Measurements from ENCODE around the gene NT5M.
"Not testable (repeated sequence)": the region's sequence is repeated elsewhere in the genome, so short reads cannot be mapped to it uniquely, and the experiment has no call there.

Gene NT5M

DNA sequence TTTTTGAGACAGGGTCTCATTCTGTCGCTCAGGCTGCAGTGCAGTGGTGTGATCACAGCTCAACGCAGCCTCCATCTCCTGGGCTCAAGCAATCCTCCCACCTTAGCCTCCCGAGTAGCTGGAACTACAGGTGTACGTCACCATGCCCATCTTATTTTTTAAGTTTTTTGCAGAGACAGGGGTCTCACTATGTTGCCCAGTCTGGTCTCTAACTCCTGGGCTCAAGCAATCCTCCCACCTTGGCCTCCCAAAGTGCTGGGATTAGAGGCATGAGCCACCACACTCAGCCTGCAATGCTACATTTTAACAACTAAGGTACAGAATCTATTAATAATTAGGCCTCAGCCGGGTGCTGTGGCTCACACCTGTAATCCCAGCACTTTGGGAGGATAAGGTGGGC lies 25.7 kb upstream of the NT5M start:
- not testable (repeated sequence) for H3K9me3 ChIP-seq (ENCODE audit: control insufficient read depth in 2 of 2, low read length in 2 of 2); H3K9ac ChIP-seq (ENCODE audit: low read length in 2 of 2); H3K4me3 ChIP-seq (ENCODE audit: low read length in 2 of 2); H3K27ac ChIP-seq (ENCODE audit: low read length); H3K27me3 ChIP-seq (ENCODE audit: control insufficient read depth in 1 of 2, insufficient read depth in 2 of 2, low read length in 2 of 2)
- H3K36me3 ChIP-seq (ENCODE audit: control insufficient read depth in 2 of 2, insufficient read depth in 2 of 2, low read length in 2 of 2): peaks cover 9 to 20% of the 10 kb centered on the region in 2 donors
- H3K4me1 ChIP-seq (ENCODE audit: control insufficient read depth, insufficient read depth, low read length): peaks cover 26% of the 10 kb centered on the region

DNA sequence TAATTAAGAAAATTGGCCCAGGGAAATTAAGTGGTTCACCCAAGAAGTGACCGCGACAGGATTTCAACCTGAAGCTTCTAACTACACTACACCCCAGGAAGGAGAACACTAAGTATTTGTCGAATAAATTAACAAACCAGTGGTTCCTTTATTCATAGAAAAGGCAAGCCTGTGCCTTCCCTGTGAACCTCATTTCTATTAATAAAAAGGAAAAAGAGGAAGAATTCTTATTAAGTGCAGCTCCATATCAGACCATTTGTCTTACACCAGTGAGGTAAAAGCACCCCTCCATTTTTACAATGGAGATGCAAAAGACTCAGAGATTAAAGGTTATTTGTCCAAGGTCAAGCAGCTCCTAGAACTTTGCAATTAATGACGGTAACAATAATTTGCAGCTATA lies 23.9 kb upstream of the NT5M start:
- Histone ChIP-seq H3K9ac (ENCODE audit: low read length in 2 of 2) (peak overlapping the region in 1 of 2 donors; percentile 95), H3K4me1 (ENCODE audit: control insufficient read depth, insufficient read depth, low read length) (peaks cover 26% of the 10 kb centered on the region), H3K27me3 (ENCODE audit: control insufficient read depth in 1 of 2, insufficient read depth in 2 of 2, low read length in 2 of 2) (no peaks in the 10 kb centered on the region), H3K9me3 (ENCODE audit: control insufficient read depth in 2 of 2, low read length in 2 of 2) (no peaks in the 10 kb centered on the region), H3K27ac (ENCODE audit: low read length) (no peak overlapping the region), H3K4me3 (ENCODE audit: low read length in 2 of 2) (peak overlapping the region; percentile 13 to 93), H3K36me3 (ENCODE audit: control insufficient read depth in 2 of 2, insufficient read depth in 2 of 2, low read length in 2 of 2) (peaks cover 2 to 5% of the 10 kb centered on the region in 2 donors)

DNA sequence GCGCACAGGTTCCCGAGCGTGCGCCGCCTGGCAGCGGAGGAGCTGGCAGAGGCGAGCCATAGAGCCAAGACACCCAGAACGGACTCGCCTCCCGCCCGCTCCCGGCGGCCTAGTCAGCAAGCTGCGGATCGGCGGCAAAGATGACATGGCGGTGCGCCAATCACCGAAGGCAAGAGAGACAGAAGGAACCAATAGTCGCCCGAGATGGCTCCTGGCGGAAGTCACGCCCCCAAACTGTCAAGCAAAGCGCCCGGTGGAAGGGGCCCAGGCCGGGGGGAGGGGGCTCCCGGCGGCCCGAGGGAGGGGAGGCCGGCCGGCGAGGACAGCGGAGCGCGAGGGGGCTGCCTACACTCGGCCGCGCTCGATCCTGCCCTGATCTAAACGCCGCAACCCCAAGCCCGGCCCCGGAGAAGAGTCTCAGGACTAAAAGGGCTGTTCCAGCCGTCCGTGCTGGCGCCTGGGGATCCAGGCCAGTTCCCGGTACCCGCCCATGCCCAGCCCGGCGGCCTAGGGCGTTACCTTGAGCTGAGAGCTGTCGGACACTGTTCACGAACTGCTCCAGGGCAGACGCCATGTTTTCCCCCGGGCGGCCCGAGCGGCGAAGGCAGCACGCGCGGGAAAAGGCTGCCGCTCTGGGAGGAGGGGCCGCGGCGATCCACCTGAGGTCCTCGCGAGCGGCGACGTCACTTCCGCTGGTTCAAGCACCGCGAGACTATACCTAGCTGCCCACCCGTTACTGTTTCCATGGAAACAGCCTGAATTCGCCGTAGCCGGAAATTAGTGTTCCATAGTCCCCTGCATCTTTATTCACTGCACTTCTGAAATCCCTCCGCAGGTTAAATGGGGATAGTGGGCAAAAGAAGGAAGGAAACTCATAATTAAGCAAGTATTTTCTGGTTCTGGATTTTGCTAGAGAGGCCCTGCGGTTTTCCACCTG lies 22.3 kb upstream of the NT5M start, which contains the start of gene COPS3:
Gene COPS3, minus strand, starts transcription at position 634 of the 937 bp plus-strand sequence. Its CDS starts 60 bp downstream, at position 574.
- Histone ChIP-seq H3K9ac (ENCODE audit: low read length in 2 of 2) (peak within 1 kb of the TSS; percentile 94 to 95), H3K27ac (ENCODE audit: low read length) (peak within 1 kb of the TSS; percentile 98), H3K4me1 (ENCODE audit: control insufficient read depth, insufficient read depth, low read length) (peaks cover 26% of the 10 kb centered on the region), H3K36me3 (ENCODE audit: control insufficient read depth in 2 of 2, insufficient read depth in 2 of 2, low read length in 2 of 2) (peaks cover 0 to 3% of the 10 kb centered on the region in 2 donors), H3K4me3 (ENCODE audit: low read length in 2 of 2) (peak within 1 kb of the TSS; percentile 92 to 93), H3K27me3 (ENCODE audit: control insufficient read depth in 1 of 2, insufficient read depth in 2 of 2, low read length in 2 of 2) (no peaks in the 10 kb centered on the region), H3K9me3 (ENCODE audit: control insufficient read depth in 2 of 2, low read length in 2 of 2) (no peaks in the 10 kb centered on the region)

- H3K9ac ChIP-seq (ENCODE audit: low read length in 2 of 2): no peak overlapping the region
- no peak overlapping the region for H3K27ac ChIP-seq (ENCODE audit: low read length)
- H3K4me3 ChIP-seq (ENCODE audit: low read length in 2 of 2): no peak overlapping the region
- no peaks in the 10 kb centered on the region for H3K9me3 ChIP-seq (ENCODE audit: control insufficient read depth in 2 of 2, low read length in 2 of 2)
- no peaks in the 10 kb centered on the region for H3K27me3 ChIP-seq (ENCODE audit: control insufficient read depth in 1 of 2, insufficient read depth in 2 of 2, low read length in 2 of 2)
- peaks cover 6% of the 10 kb centered on the region for H3K4me1 ChIP-seq (ENCODE audit: control insufficient read depth, insufficient read depth, low read length)
- H3K36me3 ChIP-seq (ENCODE audit: control insufficient read depth in 2 of 2, insufficient read depth in 2 of 2, low read length in 2 of 2): no peaks in the 10 kb centered on the region
Measured at GRCh38 chr17:17285951-17286350, 17.2 kb upstream of the NT5M start.

DNA sequence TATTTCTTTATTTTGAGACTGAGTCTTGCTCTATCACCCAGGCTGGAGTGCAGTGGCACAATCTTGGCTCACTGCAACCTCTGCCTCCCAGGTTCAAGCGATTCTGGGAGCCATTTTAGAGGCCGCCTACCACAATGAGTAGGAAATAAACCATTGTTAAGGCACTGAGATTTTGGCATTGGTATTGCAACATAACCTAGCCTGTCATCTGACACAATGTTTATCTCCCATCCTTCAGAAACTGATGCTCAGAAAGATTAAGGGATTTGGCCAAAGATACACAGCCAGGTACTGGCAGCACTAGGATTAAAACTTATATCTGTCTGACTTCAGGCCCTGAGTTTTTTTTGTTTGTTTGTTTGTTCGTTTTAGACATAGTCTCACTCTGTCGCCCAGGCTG lies 14.1 kb upstream of the NT5M start:
- Histone ChIP-seq H3K27me3 (ENCODE audit: control insufficient read depth in 1 of 2, insufficient read depth in 2 of 2, low read length in 2 of 2) (no peaks in the 10 kb centered on the region), H3K9me3 (ENCODE audit: control insufficient read depth in 2 of 2, low read length in 2 of 2) (no peaks in the 10 kb centered on the region), H3K36me3 (ENCODE audit: control insufficient read depth in 2 of 2, insufficient read depth in 2 of 2, low read length in 2 of 2) (no peaks in the 10 kb centered on the region), H3K27ac (ENCODE audit: low read length) (no peak overlapping the region), H3K4me1 (ENCODE audit: control insufficient read depth, insufficient read depth, low read length) (no peaks in the 10 kb centered on the region), H3K4me3 (ENCODE audit: low read length in 2 of 2) (no peak overlapping the region), H3K9ac (ENCODE audit: low read length in 2 of 2) (no peak overlapping the region)

DNA sequence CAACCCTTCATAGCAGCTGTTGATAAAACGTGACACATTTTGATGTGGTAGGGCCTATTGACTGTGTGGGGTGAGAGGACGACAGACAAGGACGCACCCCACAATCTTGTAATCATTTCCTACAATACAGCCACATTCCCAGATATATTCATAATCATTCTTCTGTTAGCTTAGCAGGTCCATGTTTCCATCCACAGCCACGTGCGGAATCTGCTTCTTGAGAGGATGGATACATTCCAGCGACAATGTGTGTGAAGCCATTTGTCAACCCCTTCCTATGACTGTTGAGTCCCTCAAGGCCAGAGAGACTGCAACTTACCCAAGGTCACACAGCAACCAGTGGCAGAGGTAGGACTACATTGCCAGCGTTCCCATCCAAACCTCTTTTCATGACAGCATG lies 13.5 kb upstream of the NT5M start:
- H3K4me1 ChIP-seq (ENCODE audit: control insufficient read depth, insufficient read depth, low read length): no peaks in the 10 kb centered on the region
- H3K4me3 ChIP-seq (ENCODE audit: low read length in 2 of 2): no peak overlapping the region
- H3K27me3 ChIP-seq (ENCODE audit: control insufficient read depth in 1 of 2, insufficient read depth in 2 of 2, low read length in 2 of 2): no peaks in the 10 kb centered on the region
- no peaks in the 10 kb centered on the region for H3K9me3 ChIP-seq (ENCODE audit: control insufficient read depth in 2 of 2, low read length in 2 of 2)
- H3K36me3 ChIP-seq (ENCODE audit: control insufficient read depth in 2 of 2, insufficient read depth in 2 of 2, low read length in 2 of 2): no peaks in the 10 kb centered on the region
- no peak overlapping the region for H3K9ac ChIP-seq (ENCODE audit: low read length in 2 of 2)
- no peak overlapping the region for H3K27ac ChIP-seq (ENCODE audit: low read length)

DNA sequence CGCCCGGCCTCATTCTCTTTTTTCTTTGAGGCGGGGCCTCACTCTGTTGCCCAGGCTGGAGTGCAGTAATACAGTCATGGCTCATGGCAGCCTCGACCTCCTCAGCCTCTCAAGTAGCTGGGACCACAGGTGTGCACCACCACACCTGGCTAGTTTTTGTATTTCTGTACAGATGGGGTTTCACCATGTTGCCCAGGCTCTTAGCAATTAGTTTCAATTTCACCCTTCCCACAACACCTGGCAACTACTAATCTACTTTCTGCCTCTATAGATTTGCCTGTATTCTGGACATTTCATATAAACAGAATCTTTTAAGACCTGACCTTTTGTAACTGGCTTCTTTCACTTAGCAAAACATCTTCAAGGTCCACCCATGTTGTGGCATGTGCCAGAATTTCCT lies 8.0 kb upstream of the NT5M start:
- Histone ChIP-seq H3K4me1 (ENCODE audit: control insufficient read depth, insufficient read depth, low read length) (no peaks in the 10 kb centered on the region), H3K27me3 (ENCODE audit: control insufficient read depth in 1 of 2, insufficient read depth in 2 of 2, low read length in 2 of 2) (no peaks in the 10 kb centered on the region), H3K27ac (ENCODE audit: low read length) (no peak overlapping the region), H3K36me3 (ENCODE audit: control insufficient read depth in 2 of 2, insufficient read depth in 2 of 2, low read length in 2 of 2) (no peaks in the 10 kb centered on the region), H3K9ac (ENCODE audit: low read length in 2 of 2) (no peak overlapping the region), H3K9me3 (ENCODE audit: control insufficient read depth in 2 of 2, low read length in 2 of 2) (no peaks in the 10 kb centered on the region), H3K4me3 (ENCODE audit: low read length in 2 of 2) (no peak overlapping the region)

DNA sequence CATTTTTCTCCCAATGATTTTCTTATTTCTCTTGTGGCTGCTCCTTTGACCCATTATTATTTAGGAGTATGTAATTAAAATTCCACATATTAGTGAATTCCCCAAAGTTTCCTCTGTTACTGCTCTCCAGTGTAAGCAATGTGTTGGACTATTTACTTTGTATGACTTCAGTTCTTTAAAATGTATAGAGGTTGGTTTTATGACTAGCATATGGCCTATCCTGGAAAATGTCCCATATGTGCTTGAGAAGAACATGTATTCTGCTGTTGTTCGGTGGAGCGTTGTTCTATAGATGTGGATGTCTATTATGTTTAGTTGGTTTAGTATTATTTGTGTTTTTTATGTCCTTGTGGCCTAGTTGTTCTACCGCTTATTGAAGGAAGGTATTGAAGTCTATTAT lies 6.0 kb upstream of the NT5M start:
- Histone ChIP-seq H3K9ac (ENCODE audit: low read length in 2 of 2) (no peak overlapping the region), H3K4me1 (ENCODE audit: control insufficient read depth, insufficient read depth, low read length) (peaks cover 8% of the 10 kb centered on the region), H3K27ac (ENCODE audit: low read length) (no peak overlapping the region), H3K36me3 (ENCODE audit: control insufficient read depth in 2 of 2, insufficient read depth in 2 of 2, low read length in 2 of 2) (no peaks in the 10 kb centered on the region), H3K9me3 (ENCODE audit: control insufficient read depth in 2 of 2, low read length in 2 of 2) (no peaks in the 10 kb centered on the region), H3K27me3 (ENCODE audit: control insufficient read depth in 1 of 2, insufficient read depth in 2 of 2, low read length in 2 of 2) (no peaks in the 10 kb centered on the region), H3K4me3 (ENCODE audit: low read length in 2 of 2) (no peak overlapping the region)

DNA sequence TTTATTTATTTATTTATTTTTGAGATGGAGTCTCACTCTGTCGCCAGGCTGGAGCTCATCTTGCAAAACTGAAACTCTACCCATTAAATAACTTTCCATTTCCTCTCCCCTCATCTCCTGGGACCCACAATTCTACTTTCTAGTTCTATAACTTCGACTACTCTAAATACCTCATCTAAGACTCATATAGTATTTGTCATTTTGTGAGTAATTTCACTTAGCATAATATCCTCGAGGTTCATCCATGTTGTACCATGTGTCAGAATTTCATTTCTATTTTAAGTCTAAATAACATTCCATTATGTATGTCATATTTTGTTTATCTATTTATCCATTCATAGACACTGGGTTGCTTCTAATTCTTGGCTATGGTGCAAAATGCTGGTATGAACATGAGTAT lies 5.1 kb upstream of the NT5M start:
- H3K27ac ChIP-seq (ENCODE audit: low read length): no peak overlapping the region
- peaks cover 12% of the 10 kb centered on the region for H3K4me1 ChIP-seq (ENCODE audit: control insufficient read depth, insufficient read depth, low read length)
- no peaks in the 10 kb centered on the region for H3K27me3 ChIP-seq (ENCODE audit: control insufficient read depth in 1 of 2, insufficient read depth in 2 of 2, low read length in 2 of 2)
- H3K4me3 ChIP-seq (ENCODE audit: low read length in 2 of 2): no peak overlapping the region
- H3K9ac ChIP-seq (ENCODE audit: low read length in 2 of 2): no peak overlapping the region
- no peaks in the 10 kb centered on the region for H3K36me3 ChIP-seq (ENCODE audit: control insufficient read depth in 2 of 2, insufficient read depth in 2 of 2, low read length in 2 of 2)
- H3K9me3 ChIP-seq (ENCODE audit: control insufficient read depth in 2 of 2, low read length in 2 of 2): no peaks in the 10 kb centered on the region

- Histone ChIP-seq H3K9me3 (ENCODE audit: control insufficient read depth in 2 of 2, low read length in 2 of 2) (no peaks in the 10 kb centered on the region), H3K9ac (ENCODE audit: low read length in 2 of 2) (peak overlapping the region in 1 of 2 donors; percentile 28), H3K36me3 (ENCODE audit: control insufficient read depth in 2 of 2, insufficient read depth in 2 of 2, low read length in 2 of 2) (no peaks in the 10 kb centered on the region), H3K27me3 (ENCODE audit: control insufficient read depth in 1 of 2, insufficient read depth in 2 of 2, low read length in 2 of 2) (no peaks in the 10 kb centered on the region), H3K27ac (ENCODE audit: low read length) (peak overlapping the region; percentile 37), H3K4me1 (ENCODE audit: control insufficient read depth, insufficient read depth, low read length) (peaks cover 18% of the 10 kb centered on the region), H3K4me3 (ENCODE audit: low read length in 2 of 2) (peak overlapping the region; percentile 11 to 68)
Measured at GRCh38 chr17:17300624-17301568, 2.3 kb upstream of the NT5M start.

All from stomach smooth muscle (tissue), 2 donors.